ENCODE data around the gene CDC34. TPM values are rescaled to one million over a fixed set of nuclear protein-coding genes. Genes with fewer than 3 reads are reported as not detected.

CDC34 gene
- total and polyA plus RNA-seq, 9 of the 15 experiments (the other 6 are each of a cell fraction or from before 2014, with no cell fraction given): 0.80 to 203 (median 65.5) TPM

DNA sequence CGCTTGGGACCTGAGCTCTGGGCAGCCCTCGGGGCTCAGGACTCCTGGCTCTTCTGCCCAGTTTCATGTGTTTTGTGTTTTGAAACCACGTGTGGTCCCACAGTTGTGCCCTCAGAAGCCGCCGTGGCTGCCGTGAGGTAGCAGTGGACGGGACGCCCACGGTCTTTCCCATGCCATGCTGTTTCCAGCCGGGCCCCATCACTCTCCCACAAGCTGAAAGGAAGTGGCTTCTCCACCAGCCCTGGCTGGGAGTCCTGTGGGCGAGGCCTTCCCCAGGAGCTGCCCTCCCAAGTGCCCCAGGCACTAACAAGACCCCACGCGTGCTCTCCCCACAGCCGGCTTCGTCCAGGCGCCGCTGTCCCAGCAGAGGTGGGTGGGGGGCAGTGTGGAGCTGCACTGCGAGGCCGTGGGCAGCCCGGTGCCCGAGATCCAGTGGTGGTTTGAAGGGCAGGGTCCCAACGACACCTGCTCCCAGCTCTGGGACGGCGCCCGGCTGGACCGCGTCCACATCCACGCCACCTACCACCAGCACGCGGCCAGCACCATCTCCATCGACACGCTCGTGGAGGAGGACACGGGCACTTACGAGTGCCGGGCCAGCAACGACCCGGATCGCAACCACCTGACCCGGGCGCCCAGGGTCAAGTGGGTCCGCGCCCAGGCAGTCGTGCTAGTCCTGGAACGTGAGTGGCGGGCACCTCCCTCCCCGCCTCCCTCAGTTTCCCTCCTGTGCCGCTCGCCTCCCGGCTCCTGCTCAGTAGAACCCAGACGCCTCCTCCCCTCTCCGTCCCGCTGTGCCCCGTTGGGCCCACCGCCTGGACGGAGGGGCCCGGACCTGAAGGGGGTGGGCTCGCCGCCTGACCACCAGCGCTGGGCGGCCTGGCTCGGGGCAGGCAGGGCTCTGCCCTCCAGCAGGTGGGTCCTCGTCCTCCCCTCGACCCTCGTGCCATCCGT is 46.2 kb downstream of the CDC34 start:
- no peaks in the 10 kb centered on the region for H3K27me3 ChIP-seq (ENCODE audit: control insufficient read depth in 2 of 2, insufficient read depth in 2 of 2, low read length in 2 of 2)
- FAIRE-seq: no peak
- peaks cover 28 to 91% of the 10 kb centered on the region in 2 experiments for H3K4me1 ChIP-seq (replicated peaks in 1 of 2; ENCODE audit: control insufficient read depth in 2 of 2, insufficient read depth in 2 of 2, low read length in 2 of 2)
- no peaks in the 10 kb centered on the region for H3K9me3 ChIP-seq (replicated peaks; ENCODE audit: control insufficient read depth, insufficient read depth, low read depth, low read length)
- DNase-seq (ENCODE audit: extremely low read depth in 1 of 4, low spot score in 3 of 4): no peak
- H4K20me1 ChIP-seq (replicated peaks; ENCODE audit: control insufficient read depth, insufficient read depth, low read length): peaks cover 73% of the 10 kb centered on the region
- no peak overlapping the region for H3K4me3 ChIP-seq
- in situ Hi-C loops (cut with MboI): no loop called here
- H3K4me2 ChIP-seq (ENCODE audit: insufficient read depth, low read length): no peak overlapping the region
- H3K79me2 ChIP-seq (ENCODE audit: control insufficient read depth, insufficient read depth, low read length): peaks cover 78% of the 10 kb centered on the region
- ChIA-PET POLR2A (interaction anchor here (0.6 to 0.8 kb wide), 2 partner anchors 30 to 228 kb away, joined by 4 to 5 read pairs; no protein-coding TSS in a partner anchor), CTCF (ENCODE audit: low intra/inter-chr PET ratio) (no interaction called here)
- no TSS peak for BruUV-seq (replicated peaks)
- H3K27ac ChIP-seq (ENCODE audit: extremely low read depth, low read depth, low read length): no peak overlapping the region
- H2AFZ ChIP-seq (ENCODE audit: low read depth, low read length): no peak overlapping the region
- ATAC-seq: no peak
- H3K9me1 ChIP-seq (ENCODE audit: control insufficient read depth, insufficient read depth, low read length): peaks cover 15% of the 10 kb centered on the region
- WGBS (ENCODE audit: insufficient coverage, low coverage, missing lambda C conversion rate): 91% methylated on average over 23 of the region's 66 CpGs
- intact Hi-C loops (cut with micrococcal nuclease): no loop called here
- H3K36me3 ChIP-seq (ENCODE audit: control insufficient read depth, insufficient read depth, low read length): peaks cover 66% of the 10 kb centered on the region; the same call in 2 of the 3 replicates
- no peak overlapping the region; a peak in 1 of 4 replicates for H3K9ac ChIP-seq (ENCODE audit: insufficient read depth in 1 of 2, low read depth in 2 of 2, low read length in 2 of 2)
- no peak for TF ChIP-seq ZNF224 (CRISPR knock-in tag; IDR thresholded peaks at IDR 0.05)
- no peak for TF ChIP-seq MYC (IDR thresholded peaks at IDR 0.05; ENCODE audit: low read depth, low read length)
- no peak for TF ChIP-seq MYC (CRISPR knock-in tag; IDR thresholded peaks at IDR 0.05; ENCODE audit: borderline replicate concordance, low read depth)
- TF ChIP-seq POLR2G (IDR thresholded peaks at IDR 0.05; ENCODE audit: low read depth, low read length): peak; percentile 39; the same call in 1 of the 2 replicates
- TF ChIP-seq, protein P1, sequence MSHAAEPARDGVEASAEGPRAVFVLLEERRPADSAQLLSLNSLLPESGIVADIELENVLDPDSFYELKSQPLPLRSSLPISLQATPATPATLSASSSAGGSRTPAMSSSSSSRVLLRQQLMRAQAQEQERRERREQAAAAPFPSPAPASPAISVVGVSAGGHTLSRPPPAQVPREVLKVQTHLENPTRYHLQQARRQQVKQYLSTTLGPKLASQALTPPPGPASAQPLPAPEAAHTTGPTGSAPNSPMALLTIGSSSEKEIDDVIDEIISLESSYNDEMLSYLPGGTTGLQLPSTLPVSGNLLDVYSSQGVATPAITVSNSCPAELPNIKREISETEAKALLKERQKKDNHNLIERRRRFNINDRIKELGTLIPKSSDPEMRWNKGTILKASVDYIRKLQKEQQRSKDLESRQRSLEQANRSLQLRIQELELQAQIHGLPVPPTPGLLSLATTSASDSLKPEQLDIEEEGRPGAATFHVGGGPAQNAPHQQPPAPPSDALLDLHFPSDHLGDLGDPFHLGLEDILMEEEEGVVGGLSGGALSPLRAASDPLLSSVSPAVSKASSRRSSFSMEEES (CRISPR knock-in tag; IDR thresholded peaks at IDR 0.05): no peak
- TF ChIP-seq ZNF280A (IDR thresholded peaks at IDR 0.05; ENCODE audit: low read depth, partially characterized antibody): no peak
- no peak for TF ChIP-seq IRF2 (CRISPR knock-in tag; IDR thresholded peaks at IDR 0.05)
- no peak for TF ChIP-seq ZFP36 (IDR thresholded peaks at IDR 0.05; ENCODE audit: low read depth, low read length, partially characterized antibody)
- no peak for TF ChIP-seq ZNF668 (CRISPR knock-in tag; IDR thresholded peaks at IDR 0.05)
- no peak for TF ChIP-seq CBFA2T3 (IDR thresholded peaks at IDR 0.05)
- TF ChIP-seq, protein P2, sequence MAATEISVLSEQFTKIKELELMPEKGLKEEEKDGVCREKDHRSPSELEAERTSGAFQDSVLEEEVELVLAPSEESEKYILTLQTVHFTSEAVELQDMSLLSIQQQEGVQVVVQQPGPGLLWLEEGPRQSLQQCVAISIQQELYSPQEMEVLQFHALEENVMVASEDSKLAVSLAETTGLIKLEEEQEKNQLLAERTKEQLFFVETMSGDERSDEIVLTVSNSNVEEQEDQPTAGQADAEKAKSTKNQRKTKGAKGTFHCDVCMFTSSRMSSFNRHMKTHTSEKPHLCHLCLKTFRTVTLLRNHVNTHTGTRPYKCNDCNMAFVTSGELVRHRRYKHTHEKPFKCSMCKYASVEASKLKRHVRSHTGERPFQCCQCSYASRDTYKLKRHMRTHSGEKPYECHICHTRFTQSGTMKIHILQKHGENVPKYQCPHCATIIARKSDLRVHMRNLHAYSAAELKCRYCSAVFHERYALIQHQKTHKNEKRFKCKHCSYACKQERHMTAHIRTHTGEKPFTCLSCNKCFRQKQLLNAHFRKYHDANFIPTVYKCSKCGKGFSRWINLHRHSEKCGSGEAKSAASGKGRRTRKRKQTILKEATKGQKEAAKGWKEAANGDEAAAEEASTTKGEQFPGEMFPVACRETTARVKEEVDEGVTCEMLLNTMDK (IDR thresholded peaks at IDR 0.05; ENCODE audit: borderline replicate concordance, insufficient read depth, low read depth, low read length, poor library complexity, severe bottlenecking): no peak
- TF ChIP-seq ZNF311 (CRISPR knock-in tag; IDR thresholded peaks at IDR 0.05): no peak
- TF ChIP-seq RBFOX2 (IDR thresholded peaks at IDR 0.05; ENCODE audit: low read depth, low read length): peak; percentile 55; the same call in 1 of the 2 replicates
- no peak for TF ChIP-seq ATF7 (IDR thresholded peaks at IDR 0.05)
- peak; percentile 22 for TF ChIP-seq HMGN3 (IDR thresholded peaks at IDR 0.05; ENCODE audit: borderline replicate concordance, extremely low read depth, insufficient read length, low read depth, low read length)
- no peak for TF ChIP-seq FOXK2 (conservative IDR thresholded peaks at IDR 0.05 in 1 of 2, IDR thresholded peaks at IDR 0.05 in 1 of 2; ENCODE audit: low read depth in 2 of 2)

Data from K562 (cell line).